GM12892 (cell line): ENCODE measurements around the gene NCK2.

Source experiments
- POLR2A ChIP-seq: IDR thresholded peaks from 2 replicates; pipeline ENCODE4 v1.6.1; 2011; ENCODE audit warnings: low read depth, low read length, control low read depth
- POLR2AphosphoS5 ChIP-seq: IDR thresholded peaks from 2 replicates; pipeline ENCODE4 v1.6.1; 2011; ENCODE audit warnings: low read depth, low read length, control low read depth
- TAF1 ChIP-seq: IDR thresholded peaks from 2 replicates; pipeline ENCODE4 v1.6.1; 2011; ENCODE audit warnings: low read depth, mild to moderate bottlenecking, control low read depth, low read length, borderline replicate concordance

GRCh38 chr2:105785095-105785847 lies 40.6 kb downstream of the NCK2 start:
- TF ChIP-seq POLR2A (no peak), TAF1 (no peak), POLR2AphosphoS5 (no peak)
